CD14-positive monocyte (primary cell): ENCODE results near the gene SRRT. TPM values are rescaled to one million over a fixed set of nuclear protein-coding genes. Genes with fewer than 3 reads are reported as not detected.
A peak's percentile ranks its signal among the peaks of the same experiment; 100 is the strongest.

Source experiments
- DNase-seq, 3 donors: peaks; one replicate each; pipeline ENCODE4 v3.0.0-alpha.2; 2011 to 2022
- H2AFZ ChIP-seq: 2 replicates; pipeline ENCODE4 v1.6.0; 2012; ENCODE audit warnings: mild to moderate bottlenecking, low read depth, low read length, inconsistent platforms; ENCODE audit not compliant: insufficient read depth, poor library complexity, severe bottlenecking
- H3K27ac ChIP-seq, 2 donors: 1 replicate in 1 of 2; 2 replicates in 1 of 2; pipeline ENCODE4 v1.5.1; 2012 to 2013; ENCODE audit warnings: low read length in 2 of 2, control low read depth in 1 of 2, inconsistent platforms in 1 of 2, low read depth in 1 of 2, mild to moderate bottlenecking in 1 of 2
- H3K27me3 ChIP-seq, 2 donors: one replicate each; pipeline versions ENCODE4 v1.6.0 to v1.6.1; 2011 to 2013; ENCODE audit warnings: low read length in 2 of 2; ENCODE audit not compliant: control insufficient read depth in 2 of 2, insufficient read depth in 2 of 2
- H3K36me3 ChIP-seq, 2 donors: replicated peaks in 1 of 2; 1 replicate in 1 of 2; 2 replicates in 1 of 2; pipeline versions ENCODE4 v1.5.1 to v1.6.1; 2012 to 2013; ENCODE audit warnings: low read length in 2 of 2, control low read depth in 1 of 2, inconsistent platforms in 1 of 2, mild to moderate bottlenecking in 1 of 2; ENCODE audit not compliant: insufficient read depth in 2 of 2, control insufficient read depth in 1 of 2
- H3K4me1 ChIP-seq, 2 donors: 1 replicate in 1 of 2; 2 replicates in 1 of 2; pipeline versions ENCODE4 v1.5.1 to v1.6.1; 2012 to 2013; ENCODE audit warnings: low read length in 2 of 2, control low read depth in 1 of 2, inconsistent platforms in 1 of 2, mild to moderate bottlenecking in 1 of 2, moderate library complexity in 1 of 2; ENCODE audit not compliant: insufficient read depth in 2 of 2, control insufficient read depth in 1 of 2
- H3K4me2 ChIP-seq: replicated peaks from 2 replicates; pipeline ENCODE3; 2012; ENCODE audit warnings: low read length, moderate library complexity, mild to moderate bottlenecking; ENCODE audit not compliant: poor library complexity, severe bottlenecking; ENCODE audit errors: extremely low read depth
- H3K4me3 ChIP-seq, 3 experiments: fragments of 200-600 bp in 1 of 3; sonication (generic) in 1 of 3; replicated peaks in 1 of 3; 1 replicate in 2 of 3; 2 replicates in 1 of 3; pipeline ENCODE4 v1.5.1; 2011 to 2013; ENCODE audit warnings: low read length in 3 of 3, mild to moderate bottlenecking in 3 of 3, control low read depth in 2 of 3, low read depth in 2 of 3, inconsistent platforms in 1 of 3, moderate library complexity in 1 of 3
- H3K79me2 ChIP-seq: 2 replicates; pipeline ENCODE4 v1.6.0; 2012; ENCODE audit warnings: mild to moderate bottlenecking, control low read depth, inconsistent platforms, low read length, moderate library complexity; ENCODE audit not compliant: insufficient read depth
- H3K9ac ChIP-seq: 2 replicates; pipeline ENCODE4 v1.6.0; 2017; ENCODE audit warnings: low read length, mild to moderate bottlenecking; ENCODE audit not compliant: insufficient read depth, poor library complexity, severe bottlenecking
- H3K9me3 ChIP-seq, 2 donors: replicated peaks in 1 of 2; 1 replicate in 1 of 2; 2 replicates in 1 of 2; pipeline versions ENCODE4 v1.5.1 to v1.6.1; 2012 to 2013; ENCODE audit warnings: low read length in 2 of 2, control low read depth in 1 of 2; ENCODE audit not compliant: control insufficient read depth in 1 of 2, insufficient read depth in 1 of 2
- H4K20me1 ChIP-seq: 2 replicates; pipeline ENCODE4 v1.6.0; 2012; ENCODE audit warnings: mild to moderate bottlenecking, low read length, control low read depth, moderate library complexity; ENCODE audit not compliant: insufficient read depth
- H3K27ac Mint-ChIP-seq, 7 donors: one replicate each; pipeline ENCODE4 v1.8.0; 2020; ENCODE audit warnings: mild to moderate bottlenecking in 7 of 7, mixed read lengths in 7 of 7, moderate library complexity in 6 of 7, inconsistent platforms in 2 of 7
- H3K27me3 Mint-ChIP-seq, 3 donors: one replicate each; pipeline ENCODE4 v1.8.0; 2021 to 2022; ENCODE audit warnings: low read depth in 3 of 3, mild to moderate bottlenecking in 3 of 3, mixed read lengths in 3 of 3, moderate library complexity in 3 of 3, inconsistent platforms in 1 of 3
- H3K36me3 Mint-ChIP-seq, 2 donors: one replicate each; pipeline ENCODE4 v1.8.0; 2020; ENCODE audit warnings: mixed read lengths in 2 of 2, inconsistent platforms in 1 of 2, mild to moderate bottlenecking in 1 of 2
- H3K4me1 Mint-ChIP-seq: one replicate; pipeline ENCODE4 v1.8.0; 2020; ENCODE audit warnings: mild to moderate bottlenecking, mixed read lengths
- H3K4me3 Mint-ChIP-seq, 2 donors: one replicate each; pipeline ENCODE4 v1.8.0; 2020; ENCODE audit warnings: mild to moderate bottlenecking in 2 of 2, mixed read lengths in 2 of 2, moderate library complexity in 1 of 2
- H3K9me3 Mint-ChIP-seq, 7 donors: one replicate each; pipeline ENCODE4 v1.8.0; 2020 to 2022; ENCODE audit warnings: mixed read lengths in 7 of 7, mild to moderate bottlenecking in 6 of 7, moderate library complexity in 6 of 7, inconsistent platforms in 2 of 7
- WGBS: methylation state at CpG from one replicate; pipeline ENCODE4 v1.1.5; 2013; ENCODE audit warnings: missing lambda C conversion rate; ENCODE audit not compliant: insufficient coverage; 5-methylcytosine and 5-hydroxymethylcytosine counted together
- intact Hi-C, 2 donors: fragments of 100-400 bp; cut with micrococcal nuclease; formaldehyde crosslinking; loops; one replicate each; pipeline versions ENCODE4 v1.15.0 to v1.15.1; 2023
- polyA plus RNA-seq, 3 donors: library from polyadenylated mRNA; depleted of rRNA in 1 of 3; unstranded in 2 of 3; stranded (reverse) in 1 of 3; fragments of 300-500 nt in 2 of 3; fragments of >200 nt in 1 of 3; fragmentation: Illumina TruSeq in 2 of 3; gene quantifications; 1 replicate in 2 of 3; 2 replicates in 1 of 3; pipeline ENCODE4 v1.2.3, GENCODE V29; 2012 to 2021
- TF ChIP-seq, protein P1 (sequence below): fragments of 200-600 bp; IDR thresholded peaks from one replicate; pipeline ENCODE4 v1.8.0; 2022; ENCODE audit warnings: antibody characterized with exemption, mild to moderate bottlenecking

Gene SRRT
- polyA plus RNA-seq, 3 donors, result 26.9 to 116 (median 29.6) TPM

GRCh38 chr7:100825215-100825671 lies 49.7 kb upstream of the SRRT start:
- H3K4me3 ChIP-seq, result peak overlapping the region in 1 of 3 experiments; percentile 73
- no peak for DNase-seq
- H3K36me3 Mint-ChIP-seq, result peaks cover 6 to 11% of the 10 kb centered on the region in 2 donors
- peak overlapping the region in 1 of 2 donors; percentile 90 for H3K4me3 Mint-ChIP-seq
- H3K9me3 Mint-ChIP-seq, result peaks cover 2 to 20% (median 14%) of the 10 kb centered on the region in 7 donors
- intact Hi-C loops, result no loop called here
- peaks cover 28% of the 10 kb centered on the region for H3K4me1 Mint-ChIP-seq
- H3K27ac Mint-ChIP-seq, result no peak overlapping the region
- no peaks in the 10 kb centered on the region for H3K79me2 ChIP-seq
- H3K27me3 Mint-ChIP-seq, result peaks cover 55 to 62% (median 55%) of the 10 kb centered on the region in 3 donors
- TF ChIP-seq, protein P1, sequence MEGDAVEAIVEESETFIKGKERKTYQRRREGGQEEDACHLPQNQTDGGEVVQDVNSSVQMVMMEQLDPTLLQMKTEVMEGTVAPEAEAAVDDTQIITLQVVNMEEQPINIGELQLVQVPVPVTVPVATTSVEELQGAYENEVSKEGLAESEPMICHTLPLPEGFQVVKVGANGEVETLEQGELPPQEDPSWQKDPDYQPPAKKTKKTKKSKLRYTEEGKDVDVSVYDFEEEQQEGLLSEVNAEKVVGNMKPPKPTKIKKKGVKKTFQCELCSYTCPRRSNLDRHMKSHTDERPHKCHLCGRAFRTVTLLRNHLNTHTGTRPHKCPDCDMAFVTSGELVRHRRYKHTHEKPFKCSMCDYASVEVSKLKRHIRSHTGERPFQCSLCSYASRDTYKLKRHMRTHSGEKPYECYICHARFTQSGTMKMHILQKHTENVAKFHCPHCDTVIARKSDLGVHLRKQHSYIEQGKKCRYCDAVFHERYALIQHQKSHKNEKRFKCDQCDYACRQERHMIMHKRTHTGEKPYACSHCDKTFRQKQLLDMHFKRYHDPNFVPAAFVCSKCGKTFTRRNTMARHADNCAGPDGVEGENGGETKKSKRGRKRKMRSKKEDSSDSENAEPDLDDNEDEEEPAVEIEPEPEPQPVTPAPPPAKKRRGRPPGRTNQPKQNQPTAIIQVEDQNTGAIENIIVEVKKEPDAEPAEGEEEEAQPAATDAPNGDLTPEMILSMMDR, result no peak
- H3K36me3 ChIP-seq, result no peaks in the 10 kb centered on the region
- peak overlapping the region; percentile 90 for H3K4me2 ChIP-seq
- H3K9me3 ChIP-seq, result peaks cover 0 to 4% of the 10 kb centered on the region in 2 donors
- H3K27ac ChIP-seq, result no peak overlapping the region
- peaks cover 24 to 55% of the 10 kb centered on the region in 2 donors for H3K27me3 ChIP-seq
- H3K9ac ChIP-seq, result no peak overlapping the region
- H3K4me1 ChIP-seq, result peaks cover 32 to 40% of the 10 kb centered on the region in 2 donors
- H4K20me1 ChIP-seq, result no peaks in the 10 kb centered on the region
- WGBS, result 85% methylated on average over 7 of the region's 16 CpGs
- no peak overlapping the region for H2AFZ ChIP-seq

DNA sequence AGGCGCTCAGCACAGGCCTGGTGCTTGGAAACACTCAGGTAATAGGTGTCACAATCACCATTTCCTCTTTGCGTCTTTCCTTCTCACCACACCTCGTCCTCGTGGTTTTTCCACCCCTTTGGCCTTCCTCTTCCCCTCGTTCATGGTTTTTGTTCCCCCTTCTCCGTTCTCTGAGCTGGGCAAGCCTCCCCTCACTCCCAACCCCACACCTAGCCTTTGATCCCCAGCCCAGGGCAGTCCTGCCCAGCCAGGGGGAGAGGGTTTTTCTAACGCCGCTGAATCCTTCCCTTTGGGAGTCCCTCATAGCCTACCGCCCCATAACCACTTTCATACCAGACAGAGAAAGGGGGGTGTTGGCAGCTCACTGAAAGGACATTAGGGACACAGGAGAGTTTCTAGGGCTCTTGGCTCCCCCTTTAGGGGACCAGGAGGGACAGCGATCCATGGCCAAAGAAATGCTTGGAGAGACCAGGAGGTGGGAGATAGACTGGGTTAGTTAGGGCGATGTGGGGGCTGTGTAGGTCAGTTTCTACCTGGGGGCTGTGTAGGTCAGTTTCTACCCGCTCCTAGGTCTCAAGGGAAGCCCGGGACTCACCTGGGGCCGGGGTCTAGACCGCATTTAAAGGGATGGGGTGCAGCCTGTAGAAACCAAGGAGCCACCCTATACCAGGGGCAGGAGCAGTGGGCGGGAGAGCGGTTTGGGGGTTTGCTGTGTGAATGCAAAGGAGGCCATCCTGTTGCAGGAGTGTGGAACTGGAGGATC lies 49.0 kb upstream of the SRRT start:
- Mint-ChIP-seq H3K27ac (peak overlapping the region in 1 of 7 donors; percentile 18), H3K4me1 (peaks cover 28% of the 10 kb centered on the region), H3K9me3 (peaks cover 2 to 20% (median 14%) of the 10 kb centered on the region in 7 donors), H3K27me3 (peaks cover 58 to 67% (median 60%) of the 10 kb centered on the region in 3 donors), H3K36me3 (peaks cover 6 to 11% of the 10 kb centered on the region in 2 donors), H3K4me3 (peak overlapping the region; percentile 67 to 90)
- no peak overlapping the region for H3K27ac ChIP-seq
- H3K4me3 ChIP-seq, result peak overlapping the region in 1 of 3 experiments; percentile 73
- WGBS, result 10% methylated on average over 6 of the region's 17 CpGs
- DNase-seq, result peak in 1 of 3 donors; percentile 4
- no peaks in the 10 kb centered on the region for H4K20me1 ChIP-seq
- intact Hi-C loops, result no loop called here
- H3K4me1 ChIP-seq, result peaks cover 32 to 40% of the 10 kb centered on the region in 2 donors
- H3K4me2 ChIP-seq, result peak overlapping the region; percentile 90
- peaks cover 24 to 62% of the 10 kb centered on the region in 2 donors for H3K27me3 ChIP-seq
- no peaks in the 10 kb centered on the region for H3K36me3 ChIP-seq
- H3K9me3 ChIP-seq, result peaks cover 0 to 4% of the 10 kb centered on the region in 2 donors
- no peak overlapping the region for H3K9ac ChIP-seq
- H2AFZ ChIP-seq, result no peak overlapping the region
- no peaks in the 10 kb centered on the region for H3K79me2 ChIP-seq
- TF ChIP-seq, protein P1, result peak; percentile 12
